ENCODE results near the gene MYPOP.

The MYPOP gene

DNA sequence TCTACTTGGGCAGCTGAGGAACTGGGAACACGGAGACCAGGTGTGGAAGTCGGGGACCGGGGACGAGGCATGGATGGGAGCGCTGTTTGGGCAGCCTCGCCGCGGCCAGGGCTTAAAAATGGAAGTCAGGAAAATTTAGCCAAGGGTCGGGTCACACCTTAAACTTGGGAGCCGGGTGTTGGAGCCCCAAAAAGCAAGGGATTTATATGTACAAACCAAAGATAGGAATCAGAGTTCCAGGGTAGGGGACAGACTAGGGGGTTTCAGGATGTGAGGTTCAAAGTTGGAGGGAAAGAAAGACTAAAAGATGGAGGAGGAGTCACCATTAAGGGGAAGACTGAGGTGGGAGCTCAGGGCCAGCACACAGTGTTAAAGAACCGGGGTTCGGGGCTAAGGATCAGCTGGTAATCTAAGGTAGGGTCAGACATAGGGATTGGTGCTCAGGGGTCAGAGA, 37.8 kb downstream of the MYPOP start:
- no peak for DNase-seq (ENCODE audit: low read depth in 3 of 3, low spot score in 1 of 3)

DNA sequence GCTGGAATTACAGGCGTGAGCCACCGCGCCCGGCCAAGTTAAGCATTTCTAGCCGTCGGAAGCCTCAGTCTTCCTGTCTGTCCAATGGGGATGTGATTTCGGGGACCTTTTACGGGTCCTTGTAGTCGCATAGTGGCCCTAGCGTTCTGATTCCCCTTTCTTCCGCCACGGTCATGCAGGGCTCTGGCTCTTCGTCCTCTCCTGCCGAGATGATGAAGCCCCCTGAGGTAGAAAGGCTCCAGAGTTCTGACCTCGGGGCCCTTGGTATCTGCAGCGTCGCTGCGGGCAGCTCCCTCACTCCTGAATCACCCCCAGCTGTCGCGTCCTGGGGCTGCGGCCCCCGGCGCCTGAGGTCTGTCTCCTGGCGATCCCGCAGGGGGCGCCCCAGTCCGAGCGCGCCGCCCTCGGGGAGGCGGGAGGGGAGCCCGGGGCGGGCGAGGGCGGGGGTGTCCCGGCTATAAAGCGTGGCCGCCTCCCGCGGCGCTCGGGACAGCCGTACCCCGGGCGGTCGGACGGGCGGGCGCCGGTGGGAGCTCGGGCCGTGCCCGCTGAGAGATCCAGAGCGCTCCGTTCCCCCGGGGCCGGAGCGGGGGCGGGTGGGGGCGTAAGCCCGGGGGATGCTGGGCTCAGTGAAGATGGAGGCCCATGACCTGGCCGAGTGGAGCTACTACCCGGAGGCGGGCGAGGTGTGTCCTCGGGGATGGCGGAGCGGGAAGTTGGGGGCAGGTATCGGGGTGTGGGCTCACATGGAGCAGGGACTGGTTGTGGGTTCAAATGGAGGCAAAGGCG, 38.4 kb downstream of the MYPOP start, which contains the start of gene FOXA3:
Gene FOXA3, plus strand, starts transcription at position 487 of the 789 bp plus-strand sequence. Its CDS starts 131 bp downstream, at position 618.
- DNase-seq (ENCODE audit: low read depth in 3 of 3, low spot score in 1 of 3), result peak in 1 of 3 donors; percentile 38

DNA sequence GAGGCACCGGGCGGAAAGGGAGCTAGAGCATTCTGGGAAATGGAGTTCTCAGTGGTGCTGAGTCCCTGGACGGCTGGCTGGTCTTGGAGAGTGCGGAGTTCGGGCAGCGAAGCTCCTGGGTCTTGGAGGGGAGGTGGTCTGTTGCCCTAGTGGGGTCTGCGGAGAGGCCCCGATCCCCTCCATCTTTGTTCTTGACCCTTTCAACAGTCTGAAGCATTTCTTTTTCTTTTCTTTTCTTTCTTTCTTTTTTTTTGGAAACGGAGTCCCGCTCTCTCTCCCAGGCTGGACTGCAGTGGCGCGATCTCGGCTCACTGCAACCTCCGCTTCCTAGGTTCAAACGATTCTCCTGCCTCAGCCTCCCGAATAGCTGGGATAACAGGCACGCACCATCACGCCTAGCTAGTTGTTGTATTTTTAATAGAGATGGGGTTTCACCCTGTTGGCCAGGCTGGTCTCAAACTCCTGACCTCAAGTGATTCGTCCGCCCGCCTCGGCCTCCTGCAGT, 39.0 kb downstream of the MYPOP start:
- DNase-seq (ENCODE audit: low read depth in 3 of 3, low spot score in 1 of 3), result no peak

DNA sequence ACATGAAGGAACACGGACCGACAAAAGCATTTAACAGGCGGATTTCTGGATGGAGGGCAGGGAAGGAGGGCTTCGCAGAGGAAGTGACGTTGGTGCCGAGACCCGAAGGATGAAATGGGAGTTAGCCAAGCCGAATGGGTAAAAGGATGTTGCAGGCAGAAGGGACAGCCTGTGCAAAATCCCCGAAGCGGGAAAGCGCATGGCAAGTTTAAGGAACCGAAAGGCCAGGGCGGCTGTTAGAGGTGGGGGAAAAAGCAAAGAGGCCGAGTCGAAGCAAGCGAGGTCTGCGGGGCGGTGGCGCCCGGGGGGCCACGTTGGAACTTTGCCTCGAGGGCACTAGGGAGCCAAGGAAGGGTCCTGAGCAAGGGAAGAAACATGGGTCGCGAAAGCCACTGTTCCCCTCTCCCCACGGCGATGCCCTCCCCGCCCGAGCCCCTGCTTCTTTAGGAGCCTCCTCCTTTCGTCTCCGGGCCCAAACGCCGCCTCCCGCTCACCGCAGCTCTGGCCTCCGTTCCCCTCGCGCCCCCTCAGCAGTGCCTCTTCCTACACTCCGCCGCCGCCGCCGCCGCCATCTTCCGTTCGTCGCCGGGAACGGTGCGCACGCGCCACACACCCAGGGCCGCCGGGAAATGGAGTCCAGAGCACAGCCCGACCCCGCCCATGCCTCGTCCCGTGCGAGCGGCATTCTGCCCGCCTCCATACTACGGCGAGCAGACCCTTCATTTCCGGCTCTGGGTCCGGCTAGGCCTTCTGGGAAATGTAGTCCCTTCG, 39.7 kb downstream of the MYPOP start, which contains the start of gene SYMPK:
Gene SYMPK, minus strand, starts transcription at position 584 of the 771 bp plus-strand sequence. CDS start 8,652 bp downstream, outside the sequence.
- peak; percentile 94 to 97 (median 96) for DNase-seq (ENCODE audit: low read depth in 3 of 3, low spot score in 1 of 3)

DNA sequence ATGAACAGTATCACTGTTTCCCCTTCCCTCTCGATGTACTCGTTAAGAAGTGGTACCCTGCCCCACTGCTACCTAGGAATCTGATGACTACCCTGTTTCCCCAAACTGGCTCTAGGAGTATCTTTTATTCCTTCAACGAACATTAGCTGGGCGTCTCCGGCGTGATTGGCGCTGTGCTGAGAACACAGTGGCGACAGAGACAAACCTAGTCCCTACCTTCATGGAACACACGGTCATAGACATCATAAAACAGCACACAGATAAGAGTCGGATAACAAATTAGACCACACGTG, 40.2 kb downstream of the MYPOP start:
- DNase-seq (ENCODE audit: low read depth in 3 of 3, low spot score in 1 of 3), result no peak

DNA sequence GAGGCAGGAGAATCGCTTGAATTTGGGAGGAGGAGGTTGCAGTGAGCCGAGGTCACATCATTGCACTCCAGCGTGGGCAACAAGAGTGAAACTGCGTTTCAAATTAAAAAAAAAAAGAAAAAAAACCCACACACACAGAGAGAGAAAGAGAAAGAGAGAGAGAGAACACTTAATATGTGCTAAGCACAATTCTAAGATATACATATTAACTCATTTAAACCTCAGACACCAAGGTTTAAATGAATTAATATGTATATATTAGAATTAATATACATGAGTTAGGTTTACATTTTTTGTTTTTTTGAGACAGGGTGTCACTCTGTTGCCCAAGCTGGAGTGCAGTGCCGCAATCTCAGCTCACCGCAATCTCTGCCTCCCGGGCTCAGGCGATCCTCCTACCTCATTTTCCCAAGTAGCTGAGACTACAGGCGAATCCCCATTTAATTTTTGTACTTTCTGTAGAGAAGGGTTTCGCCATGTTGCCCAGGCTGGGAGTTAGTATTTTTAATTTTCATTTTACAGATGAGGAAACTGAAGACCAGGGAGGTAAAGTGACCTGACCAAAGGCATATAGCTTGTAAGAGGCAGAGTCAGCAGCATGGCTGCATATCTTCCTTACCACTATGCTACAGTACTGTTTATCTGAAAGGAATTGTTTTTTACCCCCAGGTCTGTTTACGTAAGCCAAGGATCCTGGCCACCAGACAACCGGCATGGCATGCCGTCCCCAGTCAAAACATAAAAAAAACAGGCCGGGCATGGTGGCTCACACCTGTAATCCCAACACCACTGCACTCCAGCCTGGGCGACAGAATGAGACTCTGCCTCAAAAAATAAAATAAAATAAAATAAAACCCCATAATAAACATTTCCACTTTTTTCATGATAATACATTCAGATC, 41.8 kb downstream of the MYPOP start:
- DNase-seq (ENCODE audit: low read depth in 3 of 3, low spot score in 1 of 3), result no peak

GRCh38 chr19:45854167-45854778, 48.1 kb downstream of the MYPOP start:
- DNase-seq (ENCODE audit: low read depth in 3 of 3, low spot score in 1 of 3), result no peak

- DNase-seq (ENCODE audit: low read depth in 3 of 3, low spot score in 1 of 3), result no peak
These were observed 49.4 kb downstream of the MYPOP start for GRCh38 chr19:45852983-45853382.

DNA sequence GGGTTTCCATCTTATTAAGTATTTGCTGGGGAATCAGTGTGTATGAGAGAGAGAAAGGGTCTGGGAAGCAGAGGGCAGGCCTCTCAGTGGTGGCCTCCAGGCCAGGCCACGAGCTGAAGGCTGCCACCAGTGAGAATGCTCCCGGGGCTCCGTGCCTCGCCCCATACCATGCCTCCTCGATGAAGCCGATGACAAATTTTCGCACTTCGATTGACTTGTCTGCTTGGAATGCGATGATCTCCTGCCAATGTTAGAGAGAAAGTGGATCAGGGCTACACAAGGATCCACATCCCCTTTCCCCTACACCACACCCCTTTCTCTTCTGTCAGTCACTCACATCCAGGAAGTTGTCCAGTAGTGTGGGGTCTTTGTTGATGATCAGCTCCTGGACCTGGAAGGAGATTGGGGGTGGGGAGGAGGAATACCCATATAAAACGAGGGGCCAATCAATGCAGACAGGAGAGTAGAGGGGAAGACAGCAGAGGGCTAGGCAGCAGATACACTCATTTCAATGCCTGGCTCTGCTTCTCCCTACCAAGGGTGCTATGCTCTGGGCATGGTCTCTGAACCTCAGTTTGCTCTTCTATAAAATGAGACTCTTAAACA, 50.2 kb downstream of the MYPOP start:
- no peak for DNase-seq (ENCODE audit: low read depth in 3 of 3, low spot score in 1 of 3)

- no peak for DNase-seq (ENCODE audit: low read depth in 3 of 3, low spot score in 1 of 3)
These were observed 53.5 kb downstream of the MYPOP start for GRCh38 chr19:45848922-45849321.

- no peak for DNase-seq (ENCODE audit: low read depth in 3 of 3, low spot score in 1 of 3)
These were observed 54.8 kb downstream of the MYPOP start for GRCh38 chr19:45847663-45848062.

DNA sequence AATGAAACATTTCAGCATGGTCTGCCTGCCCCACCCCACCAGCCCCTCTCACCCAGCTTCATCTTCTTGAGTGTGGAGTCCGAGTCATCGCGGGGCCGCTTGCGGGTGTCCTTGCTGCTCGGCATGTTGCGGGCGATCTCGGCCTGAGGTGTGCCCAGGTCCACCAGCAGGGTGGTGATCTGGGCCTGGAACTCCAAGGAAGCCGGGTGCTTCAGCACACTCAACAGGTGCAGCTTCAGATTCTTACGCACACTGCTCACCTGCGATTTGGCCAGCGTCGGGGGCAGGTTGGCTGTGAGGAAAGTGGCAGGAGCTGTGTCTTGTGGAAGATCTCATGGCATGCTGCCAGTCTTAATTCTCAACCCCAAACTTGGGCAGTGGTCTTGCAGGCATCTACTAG, 60.2 kb downstream of the MYPOP start:
- no peak for DNase-seq (ENCODE audit: low read depth in 3 of 3, low spot score in 1 of 3)

Data from stimulated activated CD4-positive, alpha-beta T cell treated with anti-CD3 and anti-CD28 coated beads, TNF-alpha, amount 100 ng/mL, for 1 hour (primary cell).